SK-N-SH (cell line): ENCODE data around the gene RANGAP1.
"Not testable (repeated sequence)": the region's sequence is repeated elsewhere in the genome, so short reads cannot be mapped to it uniquely, and the experiment has no call there.

Experiments used
- CTCF ChIP-seq: fragments of 200-600 bp; sonication (generic); IDR thresholded peaks from 2 replicates; pipeline ENCODE4 v1.6.1; 2017; ENCODE audit warnings: antibody characterized with exemption, mild to moderate bottlenecking, moderate library complexity
- EP300 ChIP-seq, 2 experiments: IDR thresholded peaks; 2 replicates each; pipeline versions ENCODE4 v1.4.0 to v1.6.1; 2012; ENCODE audit warnings: borderline replicate concordance in 1 of 2, low read depth in 1 of 2, low read length in 1 of 2
- EZH2phosphoT487 ChIP-seq: fragments of 200-600 bp; sonication (generic); IDR thresholded peaks from 2 replicates; pipeline ENCODE4 v1.6.1; 2017; ENCODE audit warnings: low read depth, mixed run types, mild to moderate bottlenecking, antibody characterized with exemption, moderate library complexity, borderline replicate concordance
- FOXM1 ChIP-seq: IDR thresholded peaks from 2 replicates; pipeline ENCODE4 v1.4.0; 2012; ENCODE audit warnings: low read depth, mild to moderate bottlenecking
- GABPA ChIP-seq: IDR thresholded peaks from 2 replicates; pipeline ENCODE4 v1.4.0; 2012; ENCODE audit warnings: low read depth, mild to moderate bottlenecking
- JUND ChIP-seq: IDR thresholded peaks from 2 replicates; pipeline ENCODE4 v1.4.0; 2012
- MAX ChIP-seq: IDR thresholded peaks from 2 replicates; pipeline ENCODE4 v1.4.0; 2012; ENCODE audit warnings: low read depth
- MEF2A ChIP-seq: IDR thresholded peaks from 2 replicates; pipeline ENCODE4 v1.4.0; 2012; ENCODE audit warnings: low read depth, borderline replicate concordance
- NFIC ChIP-seq: IDR thresholded peaks from 2 replicates; pipeline ENCODE4 v1.4.0; 2012; ENCODE audit warnings: borderline replicate concordance
- RAD21 ChIP-seq: IDR thresholded peaks from 2 replicates; pipeline ENCODE4 v1.6.1; 2012; ENCODE audit warnings: mild to moderate bottlenecking, low read length
- TAF1 ChIP-seq: IDR thresholded peaks from 2 replicates; pipeline ENCODE4 v1.6.1; 2012; ENCODE audit warnings: low read depth, mild to moderate bottlenecking, low read length, moderate library complexity, borderline replicate concordance

GRCh38 chr22:41259756-41260155 is 26.2 kb downstream of the RANGAP1 start:
- TF ChIP-seq MEF2A; RAD21; MAX; FOXM1; CTCF; JUND; GABPA; EP300 (IDR thresholded peaks at IDR 0.05; ENCODE audit: borderline replicate concordance in 1 of 2, low read depth in 1 of 2, low read length in 1 of 2); NFIC; TAF1; EZH2phosphoT487: not testable (repeated sequence)
